GM19099 (cell line): ENCODE measurements around the gene B3GAT3.
A peak's percentile ranks its signal among the peaks of the same experiment; 100 is the strongest.

Experiments
- POLR2A ChIP-seq: IDR thresholded peaks from 3 replicates; pipeline ENCODE4 v1.6.1; 2011; ENCODE audit warnings: low read depth; ENCODE audit not compliant: insufficient read length; ENCODE audit errors: extremely low read depth

Gene B3GAT3

DNA sequence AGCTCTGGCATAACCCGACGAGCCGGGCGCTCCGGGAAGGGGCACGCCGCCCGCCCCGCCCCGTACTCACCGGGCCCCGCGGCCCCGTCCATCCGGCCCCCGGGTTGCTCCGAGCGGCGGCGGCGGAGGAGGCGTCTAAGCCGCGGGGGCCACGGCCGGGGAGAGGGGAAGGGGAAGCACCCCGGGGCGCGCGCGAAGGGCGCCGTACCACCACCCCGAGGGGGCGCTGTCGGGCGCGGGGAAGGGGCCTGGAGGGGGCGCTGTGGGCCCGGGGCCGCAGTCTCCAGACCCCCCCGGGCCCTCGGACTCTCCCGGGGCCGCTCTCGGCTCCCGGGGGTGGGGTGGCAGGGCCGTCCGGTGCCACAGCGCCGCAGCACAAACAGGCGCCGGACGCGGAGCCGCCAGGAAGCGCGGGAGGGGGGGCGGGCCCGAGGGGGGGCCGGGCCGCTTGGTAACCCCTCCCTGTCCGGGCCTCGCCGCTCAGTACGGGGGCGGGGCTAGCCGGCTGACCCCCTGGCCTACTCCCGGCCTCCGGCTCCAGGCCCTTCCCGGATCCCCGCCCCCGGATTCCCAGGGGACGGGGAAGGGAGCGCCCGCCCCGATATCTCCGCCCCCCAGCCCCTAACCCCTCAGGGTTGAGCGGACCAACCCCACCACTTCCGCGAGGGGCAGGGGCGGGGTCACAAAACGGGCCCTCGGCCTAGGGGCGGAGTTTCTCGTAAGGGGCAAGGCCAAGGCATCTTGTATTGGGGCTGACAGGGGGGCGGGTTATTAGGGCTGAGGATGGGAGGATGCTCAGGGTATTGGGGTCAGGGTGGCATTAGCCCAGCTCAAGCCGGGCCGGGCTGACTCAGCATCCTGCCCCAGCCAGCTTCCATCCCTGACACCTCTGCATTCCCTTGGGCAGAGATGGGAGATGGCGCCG, 9.2 kb downstream of the B3GAT3 start, which contains the start of the genes EML3 and ROM1:
Gene EML3, minus strand, starts transcription at position 410 of the 925 bp plus-strand sequence. Its CDS starts 318 bp downstream, at position 92.
Gene ROM1, plus strand, starts transcription at position 892 of the 925 bp plus-strand sequence. Its CDS starts 25 bp downstream, at position 917.
- peak; percentile 55 for TF ChIP-seq POLR2A

DNA sequence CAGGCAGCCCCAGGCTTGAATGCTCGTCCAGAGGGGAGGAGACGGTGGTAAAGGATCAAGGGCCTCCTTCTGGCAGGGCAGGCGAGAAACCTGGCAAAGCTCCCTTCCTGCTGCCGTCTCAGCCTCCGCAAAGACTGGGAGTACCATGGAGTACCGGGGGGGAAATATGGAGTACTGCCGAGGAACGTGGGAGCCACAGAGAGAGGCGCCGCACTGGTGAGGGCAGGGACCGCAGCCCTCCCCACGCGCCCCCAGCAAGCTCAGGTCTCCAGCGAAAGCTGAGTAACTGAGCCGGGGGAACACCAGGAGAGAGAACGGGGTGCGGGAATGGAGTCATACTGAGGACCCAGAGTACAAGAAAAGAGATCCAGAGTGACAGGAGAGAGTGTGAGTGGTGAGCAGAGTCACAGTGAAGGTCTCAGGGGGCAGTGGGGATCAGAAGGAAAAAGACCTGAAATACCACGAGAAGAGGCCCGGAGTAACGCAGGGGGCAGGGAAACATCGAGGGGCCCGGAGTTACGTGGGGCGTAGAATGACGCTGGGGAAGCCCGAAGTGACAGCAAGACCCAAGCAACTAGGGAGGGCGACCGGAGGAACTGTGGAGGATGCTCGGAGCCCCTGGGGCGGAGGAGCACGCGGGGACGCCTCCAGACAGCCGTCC, 10.0 kb downstream of the B3GAT3 start:
- TF ChIP-seq POLR2A = peak; percentile 37

DNA sequence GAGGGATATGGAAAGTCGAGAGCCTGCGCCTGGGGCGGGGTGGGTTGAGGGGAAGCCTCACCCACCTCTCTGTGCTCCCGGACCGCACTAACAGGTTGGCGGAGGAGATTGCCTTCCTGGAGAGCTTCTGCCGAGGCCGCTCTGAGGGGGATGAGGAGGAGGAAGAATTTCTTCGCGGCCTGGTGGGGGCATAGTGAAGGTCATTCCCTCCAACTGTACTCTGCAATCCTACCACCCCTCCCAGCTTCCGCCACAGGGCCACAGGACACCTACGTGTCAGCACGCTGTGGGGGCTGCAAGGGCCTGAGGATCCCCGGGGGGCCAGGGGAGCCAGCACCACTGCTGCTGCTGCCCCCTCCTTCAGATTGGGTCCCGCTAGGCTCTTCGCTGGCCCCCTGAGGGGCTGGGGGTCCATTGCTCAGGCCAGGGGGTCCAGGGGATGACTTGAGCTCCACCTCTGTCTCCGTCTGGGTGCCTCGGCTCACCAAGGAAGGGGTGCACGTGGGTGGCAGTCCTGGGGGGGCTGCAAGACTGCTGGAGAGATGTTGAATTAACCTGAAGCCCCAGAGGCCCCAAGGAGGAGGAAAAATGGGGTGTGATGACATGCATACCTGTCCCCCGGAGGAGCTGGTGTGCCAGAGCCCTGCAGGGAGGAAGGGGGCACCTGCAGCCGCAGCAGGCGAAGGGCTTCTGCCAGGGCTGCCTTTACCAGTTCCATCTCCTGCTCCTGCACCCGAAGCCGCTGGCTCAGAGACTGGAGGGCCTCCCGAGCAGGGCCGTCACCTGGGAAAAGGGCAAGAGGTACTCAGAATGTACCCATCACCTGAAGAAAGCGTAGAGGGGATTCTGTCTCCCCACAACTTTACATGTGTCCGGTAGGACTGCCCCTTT, 10.7 kb downstream of the B3GAT3 start:
- TF ChIP-seq POLR2A = no peak

DNA sequence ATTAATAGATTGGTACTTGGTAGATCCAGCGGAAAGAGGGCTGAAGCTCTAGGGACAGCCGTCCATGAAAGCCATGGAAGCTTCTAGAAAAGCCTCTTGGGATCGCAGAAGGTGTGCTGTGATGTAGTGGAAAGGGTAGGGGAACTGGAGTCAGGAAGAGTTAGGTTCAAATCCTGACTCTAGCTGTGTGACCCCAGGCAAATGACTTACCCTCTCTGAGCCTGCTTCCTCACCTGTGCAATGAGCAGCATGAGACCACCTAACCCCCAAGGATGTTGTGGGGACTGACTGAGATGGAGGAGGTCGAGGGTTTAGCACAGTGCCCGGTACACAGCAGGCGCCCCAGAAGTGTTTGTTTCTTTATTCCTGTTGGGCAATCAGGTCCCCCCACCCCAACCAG, 11.4 kb downstream of the B3GAT3 start:
- TF ChIP-seq POLR2A = no peak

DNA sequence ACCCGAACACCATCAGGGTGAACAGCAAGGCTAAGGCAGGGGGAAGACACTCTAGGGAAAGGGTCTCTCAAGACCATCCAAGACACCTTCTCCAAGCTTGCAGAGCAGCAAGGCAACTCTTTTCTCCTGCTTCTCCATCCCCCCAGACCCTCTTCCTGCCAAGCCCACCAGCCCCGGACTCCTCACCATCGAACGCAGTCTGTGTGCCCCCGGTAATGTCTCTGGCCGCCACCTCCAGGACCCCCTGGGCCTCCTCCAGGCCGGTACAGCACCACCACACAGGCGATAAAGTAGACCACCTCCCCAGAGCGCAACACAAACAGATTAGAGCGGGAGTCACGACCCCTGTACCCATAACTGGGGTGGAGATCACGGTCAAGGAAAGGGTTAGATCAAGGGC, 13.0 kb downstream of the B3GAT3 start:
- no peak for TF ChIP-seq POLR2A

DNA sequence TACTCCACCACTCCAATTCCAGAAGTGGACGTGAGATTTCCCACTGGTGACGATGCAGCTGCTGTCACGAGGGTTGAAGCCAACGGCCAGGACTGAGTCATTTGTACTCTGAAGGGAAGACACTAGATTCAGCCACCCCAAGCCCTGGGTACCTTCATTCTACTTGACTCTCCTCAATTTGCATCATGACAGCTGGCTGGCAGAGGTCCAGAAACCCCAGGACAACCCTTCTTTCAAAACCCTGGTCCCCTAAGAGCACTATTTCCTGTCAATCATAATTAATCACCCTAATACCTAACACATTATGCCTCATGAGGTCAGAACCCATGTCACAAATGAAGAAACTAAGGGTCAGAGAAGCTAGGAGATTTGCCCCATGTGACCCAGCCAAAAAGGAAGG, 14.1 kb downstream of the B3GAT3 start:
- no peak for TF ChIP-seq POLR2A

DNA sequence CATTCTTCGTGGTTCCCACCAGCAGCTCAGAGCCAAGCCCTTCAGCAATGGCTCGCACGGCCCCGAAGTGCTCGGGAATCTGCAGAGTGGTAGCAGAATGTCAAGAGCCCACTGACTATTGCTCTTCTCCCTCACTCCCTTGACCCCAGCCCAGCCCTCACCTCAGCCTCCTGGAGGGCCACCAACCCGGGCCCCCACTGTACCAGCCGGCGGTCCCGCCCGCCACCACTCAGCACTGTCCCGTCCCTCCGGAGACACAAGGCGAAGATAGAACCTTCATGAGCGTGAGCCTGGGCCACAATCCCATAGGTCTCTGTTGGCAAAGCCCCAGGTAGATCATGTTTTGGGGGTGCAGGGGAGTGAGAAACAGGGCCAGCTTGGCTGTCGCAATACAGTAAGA, 15.9 kb downstream of the B3GAT3 start:
- no peak for TF ChIP-seq POLR2A

DNA sequence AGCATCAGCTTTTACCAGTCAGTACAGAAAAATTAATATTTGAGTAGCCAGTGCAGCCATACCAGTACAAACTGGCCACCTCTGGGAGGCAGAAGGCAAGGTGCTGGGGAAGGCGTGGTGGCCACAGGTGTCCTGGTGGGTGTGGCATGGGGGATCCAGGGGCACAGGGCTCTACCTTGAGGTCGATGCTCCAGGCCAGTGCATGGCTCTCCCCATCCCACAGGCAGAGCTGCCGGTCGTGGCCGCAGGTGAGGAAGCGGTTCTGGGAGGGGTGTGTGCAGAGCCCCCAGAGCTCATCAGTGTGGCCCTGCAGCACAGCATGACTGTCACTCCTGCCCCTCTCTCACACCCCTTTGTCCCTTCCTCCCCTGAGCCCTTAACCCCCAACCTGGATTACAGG, 16.3 kb downstream of the B3GAT3 start:
- TF ChIP-seq POLR2A = no peak

DNA sequence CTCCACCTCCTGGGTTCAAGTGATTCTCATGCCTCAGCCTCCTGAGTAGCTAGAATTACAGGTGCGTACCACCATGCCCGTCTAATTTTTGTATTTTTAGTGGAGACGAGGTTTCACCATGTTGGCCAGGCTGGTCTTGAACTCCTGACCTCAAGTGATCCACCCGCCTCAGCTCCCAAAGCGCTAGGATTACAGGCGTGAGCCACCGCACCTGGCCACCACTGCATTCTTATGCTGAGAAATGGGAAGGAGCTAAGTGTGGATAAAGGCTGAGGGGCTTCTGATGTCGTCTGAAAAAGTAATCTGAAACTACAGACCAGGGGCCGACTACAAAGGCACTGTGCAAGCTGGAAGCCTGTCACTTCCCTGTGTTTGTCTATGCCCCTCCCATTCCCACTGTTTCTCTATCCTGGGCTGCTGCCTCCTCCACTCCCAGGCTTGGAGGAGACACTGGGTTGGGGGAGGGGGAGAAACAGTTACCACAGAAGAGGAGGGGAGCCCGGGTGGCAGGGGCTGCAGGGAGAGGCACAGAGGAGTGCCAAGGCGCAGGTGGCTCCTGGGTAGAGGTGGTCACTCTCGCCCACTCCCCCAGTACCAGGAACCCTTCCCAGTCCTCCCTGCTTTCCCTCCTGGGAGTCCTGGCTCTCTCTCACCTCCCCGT, 17.2 kb downstream of the B3GAT3 start:
- no peak for TF ChIP-seq POLR2A

DNA sequence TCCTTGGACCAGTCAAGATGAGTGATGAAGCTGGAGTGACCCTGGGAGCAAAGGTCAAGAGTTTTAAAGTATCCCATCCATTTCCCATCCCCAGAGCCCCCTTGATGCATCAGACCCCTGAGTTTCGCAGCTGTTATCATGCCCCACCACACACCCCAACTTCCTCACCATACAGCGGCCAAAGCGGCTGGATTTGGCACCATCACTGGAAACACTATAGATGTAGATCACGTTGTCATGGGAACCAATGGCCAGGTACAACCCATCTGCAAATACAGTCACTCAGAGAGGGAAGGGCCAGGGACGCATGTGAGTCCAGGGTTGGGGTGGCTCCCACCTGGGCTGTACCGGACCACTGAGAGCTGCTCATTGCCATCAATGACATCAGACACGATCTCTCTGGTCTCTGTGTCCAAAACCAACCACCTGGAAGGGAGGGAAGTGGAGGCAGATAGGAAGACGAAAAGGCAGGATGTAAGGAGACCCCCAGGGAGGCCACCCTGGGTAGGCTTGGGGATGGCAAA, 17.9 kb downstream of the B3GAT3 start:
- no peak for TF ChIP-seq POLR2A

DNA sequence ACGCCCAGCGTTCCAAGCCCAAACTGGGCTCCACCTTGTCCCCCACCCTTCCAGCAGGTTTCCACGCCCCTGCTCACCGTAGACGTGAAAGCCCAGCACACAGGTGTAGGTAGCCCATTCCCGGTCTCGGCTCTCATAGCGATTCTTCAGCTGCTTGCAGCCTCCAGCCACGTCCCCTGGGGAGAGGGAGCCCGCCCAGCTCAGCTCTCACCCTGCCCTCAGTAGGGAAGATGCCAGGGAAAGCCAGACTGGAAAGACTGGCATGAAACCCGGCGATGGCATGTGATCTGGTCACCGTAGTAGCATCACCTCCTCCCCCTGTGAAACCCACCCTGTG, 18.7 kb downstream of the B3GAT3 start:
- no peak for TF ChIP-seq POLR2A

DNA sequence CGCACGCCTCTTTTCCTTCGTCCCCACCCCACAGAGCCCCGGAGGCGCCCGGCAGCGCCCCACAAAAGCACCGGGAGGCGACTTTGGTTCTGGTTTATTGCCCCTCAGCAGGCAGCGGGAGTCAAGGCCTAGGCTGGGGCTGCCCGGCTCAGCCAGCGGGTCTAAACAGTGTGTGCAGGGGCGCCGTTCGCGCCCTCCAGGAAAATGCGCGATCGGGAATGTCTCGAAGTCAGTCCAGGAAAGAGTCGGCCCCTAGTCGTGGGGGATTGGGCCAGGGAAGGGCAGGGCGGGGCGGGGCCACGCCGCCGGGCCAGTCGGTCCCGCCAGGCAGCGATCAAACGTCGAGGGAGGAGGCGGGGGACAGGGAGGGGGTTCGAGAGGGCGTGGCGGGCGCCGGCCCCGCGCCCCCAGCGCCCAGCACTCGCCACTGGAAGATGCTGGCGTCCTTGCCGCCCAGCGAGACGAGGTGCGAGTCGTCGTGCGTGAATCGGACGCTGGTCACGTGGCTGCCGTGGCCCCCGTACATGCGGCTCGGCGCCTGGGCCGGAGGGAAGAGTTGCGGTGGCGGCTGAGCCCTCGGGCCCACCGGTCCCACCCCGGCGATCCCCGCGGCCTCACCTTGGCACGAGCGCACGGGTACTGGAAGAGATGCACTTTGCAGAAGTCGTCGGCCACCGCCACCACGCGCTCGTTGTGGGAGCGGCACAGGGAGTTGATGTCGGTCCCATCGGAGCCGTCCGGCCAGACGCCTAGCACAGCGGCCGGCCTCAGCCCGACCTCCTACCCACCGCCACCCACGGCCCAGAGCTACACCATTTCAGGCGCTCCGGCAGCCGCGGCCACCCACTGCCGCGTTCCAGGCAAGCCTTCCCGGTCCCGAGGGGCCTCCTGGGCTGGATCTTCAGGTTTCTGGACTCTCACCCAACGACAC, 19.4 kb downstream of the B3GAT3 start:
- TF ChIP-seq POLR2A = peak; percentile 32

DNA sequence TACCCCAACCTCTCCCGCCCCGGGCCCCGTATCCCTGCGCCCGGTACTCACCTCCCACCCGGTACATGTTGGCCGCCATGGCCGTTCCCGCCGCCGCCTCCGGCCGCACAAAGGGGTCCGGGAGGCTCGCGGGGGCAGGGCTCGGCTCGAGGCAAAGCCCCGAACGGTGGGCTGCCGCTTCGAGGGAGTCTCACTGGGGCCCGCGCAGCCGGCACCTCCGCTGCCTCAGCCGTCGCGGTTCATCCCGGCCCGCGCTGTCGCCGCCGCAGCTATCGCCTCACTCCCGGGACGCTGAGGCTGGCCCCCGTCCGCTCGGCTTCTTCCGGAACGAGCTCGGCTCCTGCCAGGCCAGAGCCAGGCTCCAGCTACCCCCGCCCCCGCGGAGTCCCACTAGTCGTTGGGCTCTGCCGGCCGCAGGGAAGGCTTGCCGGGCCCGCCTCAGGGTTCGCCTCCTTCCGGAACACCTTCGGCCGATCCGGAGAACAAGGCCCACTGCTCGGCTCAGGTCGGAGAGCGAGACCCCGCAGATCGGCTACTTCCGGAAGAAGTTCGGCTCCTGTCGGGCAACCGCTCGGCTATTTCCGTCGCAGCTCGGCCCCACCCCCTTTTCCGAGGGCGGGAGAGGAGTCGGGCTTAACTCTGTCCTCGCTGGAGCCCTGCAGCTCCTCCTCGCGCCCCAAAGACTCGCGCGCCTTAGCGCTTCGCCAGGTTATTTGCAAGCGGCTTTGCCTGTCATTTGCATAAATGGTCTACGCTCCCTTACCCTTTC, 20.2 kb downstream of the B3GAT3 start, which contains the start of gene MTA2:
Gene MTA2, minus strand, starts transcription at position 494 of the 769 bp plus-strand sequence. Its CDS starts 415 bp downstream, at position 79.
- peak; percentile 69 for TF ChIP-seq POLR2A

DNA sequence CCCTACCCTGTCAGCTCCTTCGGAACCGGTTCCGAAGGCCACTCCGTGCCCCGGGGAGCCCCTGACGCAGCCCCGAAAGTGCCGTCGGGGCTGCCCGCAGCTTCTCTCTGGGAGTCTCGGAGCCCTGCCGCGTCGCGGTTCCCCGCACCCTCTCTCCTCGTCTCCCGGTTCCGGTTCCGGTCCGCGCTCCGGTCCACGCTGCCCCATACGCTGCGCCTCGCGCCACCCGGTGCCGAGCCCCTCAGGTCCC, 20.7 kb downstream of the B3GAT3 start:
- no peak for TF ChIP-seq POLR2A
